ENCODE data around the gene TRPV6.

DNA sequence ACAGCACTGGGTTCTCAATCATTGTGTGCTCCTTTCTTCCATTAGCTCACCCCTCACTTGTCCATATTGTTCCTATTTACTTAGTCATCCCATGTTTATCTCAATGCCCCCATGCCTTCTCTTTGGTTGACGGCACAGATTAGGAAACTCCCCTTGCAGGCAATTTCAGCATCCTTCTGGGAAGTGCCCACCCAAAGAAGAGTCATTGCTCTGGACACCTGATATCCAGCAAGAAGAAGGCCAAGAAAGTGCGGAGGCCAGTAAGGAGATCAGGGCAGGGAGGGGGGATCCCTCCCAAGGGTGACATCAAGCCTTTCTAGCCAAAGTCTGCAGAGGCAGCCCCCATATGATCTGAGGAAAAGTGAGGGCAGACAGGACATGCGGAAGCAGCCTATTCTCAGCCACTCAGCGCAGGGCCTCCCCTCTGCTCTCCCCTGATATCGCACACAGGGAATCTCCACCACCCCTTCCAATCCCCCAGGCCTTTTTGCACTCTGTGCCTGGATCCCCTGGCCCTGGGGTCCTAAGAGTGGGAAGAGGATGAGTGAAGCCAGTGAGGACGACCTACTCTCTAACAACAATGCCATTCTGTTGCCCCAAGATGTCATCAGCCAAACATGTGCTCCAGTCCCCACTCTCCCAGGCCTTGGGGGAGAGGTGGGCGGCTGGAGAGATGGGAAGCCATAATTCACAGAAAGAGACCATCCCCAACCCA, 1.8 kb downstream of the TRPV6 start:
- TF ChIP-seq EZH2 (IDR thresholded peaks at IDR 0.05; ENCODE audit: insufficient read depth, poor library complexity, severe bottlenecking) (no peak), EZH2phosphoT487 (IDR thresholded peaks at IDR 0.05; ENCODE audit: insufficient read depth, low read depth) (no peak)

Data from GM23248 (cell line).